B cell (primary cell): Measurements from ENCODE around the gene NOL6. TPM values are rescaled to one million over a fixed set of nuclear protein-coding genes. Genes with fewer than 3 reads are reported as not detected.

Experiments
- ATAC-seq: fragments of 200-7000 bp; cut with Tn5 transposase; one replicate; pipeline ENCODE4 v1.10.0; 2021; ENCODE audit warnings: low read depth, mild to moderate bottlenecking, moderate number of reproducible peaks, moderate library complexity
- CTCF ChIA-PET: fragments of 350-600 bp; sonication (Branson Sonifier 250); formaldehyde crosslinking; loops from one replicate; lab custom pipeline; 2021; ENCODE audit warnings: antibody characterized with exemption, inconsistent platforms; lab: Charles Lee
- POLR2A ChIA-PET: fragments of 350-600 bp; sonication (Branson Sonifier 250); formaldehyde crosslinking; loops from one replicate; lab custom pipeline; 2021; ENCODE audit warnings: antibody characterized with exemption; lab: Charles Lee
- DNase-seq: peaks from one replicate; pipeline ENCODE4 v3.0.0; 2013
- H2AFZ ChIP-seq: 2 replicates; pipeline ENCODE4 v1.6.1; 2012; ENCODE audit warnings: mild to moderate bottlenecking, low read depth, low read length; ENCODE audit not compliant: insufficient read depth, poor library complexity, severe bottlenecking
- H3K27ac ChIP-seq, 2 donors: 1 replicate in 1 of 2; 2 replicates in 1 of 2; pipeline ENCODE4 v1.5.1; 2012 to 2013; ENCODE audit warnings: low read length in 2 of 2, mild to moderate bottlenecking in 2 of 2, moderate library complexity in 1 of 2
- H3K27me3 ChIP-seq, 4 experiments: fragments of 200-600 bp in 1 of 4; sonication (generic) in 1 of 4; replicated peaks in 1 of 4; 1 replicate in 2 of 4; 2 replicates in 2 of 4; pipeline versions ENCODE4 v1.6.1 to v1.7.0; 2013 to 2016; ENCODE audit warnings: low read length in 3 of 4, mild to moderate bottlenecking in 2 of 4, mixed read lengths in 1 of 4, moderate library complexity in 1 of 4; ENCODE audit not compliant: insufficient read depth in 4 of 4, control insufficient read depth in 3 of 4; ENCODE audit errors: control extremely low read depth in 1 of 4
- H3K36me3 ChIP-seq, 2 experiments: replicated peaks in 1 of 2; 1 replicate in 1 of 2; 2 replicates in 1 of 2; pipeline versions ENCODE4 v1.6.1 to v1.7.1; 2013; ENCODE audit warnings: low read length in 1 of 2; ENCODE audit not compliant: insufficient read depth in 2 of 2, control insufficient read depth in 1 of 2; ENCODE audit errors: control extremely low read depth in 1 of 2, extremely low read depth in 1 of 2
- H3K4me1 ChIP-seq, 2 donors: fragments of 200-600 bp in 1 of 2; sonication (generic) in 1 of 2; 1 replicate in 1 of 2; 2 replicates in 1 of 2; pipeline versions ENCODE4 v1.5.1 to v1.6.1; 2013 to 2017; ENCODE audit warnings: low read length in 2 of 2; ENCODE audit not compliant: control insufficient read depth in 2 of 2, insufficient read depth in 2 of 2
- H3K4me2 ChIP-seq: replicated peaks from 2 replicates; pipeline ENCODE3; 2012; ENCODE audit warnings: mild to moderate bottlenecking, low read depth, low read length; ENCODE audit not compliant: poor library complexity, severe bottlenecking
- H3K4me3 ChIP-seq, 5 experiments: fragments of 200-600 bp in 1 of 5; sonication (generic) in 1 of 5; 1 replicate in 3 of 5; 2 replicates in 2 of 5; pipeline versions ENCODE4 v1.5.1 to v1.7.0; 2011 to 2016; ENCODE audit warnings: low read length in 4 of 5, mild to moderate bottlenecking in 4 of 5, low read depth in 2 of 5, control low read depth in 1 of 5, moderate library complexity in 1 of 5; ENCODE audit not compliant: insufficient read depth in 1 of 5; ENCODE audit errors: control extremely low read depth in 1 of 5, extremely low read depth in 1 of 5
- H3K79me2 ChIP-seq: fragments of 200-600 bp; sonication (generic); one replicate; pipeline ENCODE4 v1.6.0; 2016; ENCODE audit warnings: low read length; ENCODE audit not compliant: control insufficient read depth, insufficient read depth
- H3K9ac ChIP-seq: fragments of 200-600 bp; sonication (generic); 2 replicates; pipeline ENCODE4 v1.6.1; 2017; ENCODE audit warnings: mild to moderate bottlenecking, low read length, moderate library complexity
- H3K9me3 ChIP-seq, 3 donors: one replicate each; pipeline versions ENCODE4 v1.6.1 to v1.7.1; 2013; ENCODE audit warnings: low read length in 2 of 3; ENCODE audit not compliant: control insufficient read depth in 2 of 3, insufficient read depth in 1 of 3; ENCODE audit errors: control extremely low read depth in 1 of 3
- H4K20me1 ChIP-seq: 2 replicates; pipeline ENCODE4 v1.6.0; 2012; ENCODE audit warnings: mild to moderate bottlenecking, low read length; ENCODE audit not compliant: insufficient read depth, control insufficient read depth, poor library complexity, severe bottlenecking
- H3K27ac Mint-ChIP-seq: one replicate; pipeline ENCODE4 v1.8.0; 2021; ENCODE audit warnings: mixed read lengths
- H3K27me3 Mint-ChIP-seq: one replicate; pipeline ENCODE4 v1.8.0; 2021; ENCODE audit warnings: mixed read lengths
- H3K4me1 Mint-ChIP-seq: one replicate; pipeline ENCODE4 v1.8.0; 2021; ENCODE audit warnings: mixed read lengths
- H3K4me3 Mint-ChIP-seq: one replicate; pipeline ENCODE4 v1.8.0; 2021; ENCODE audit warnings: mixed read lengths
- H3K9me3 Mint-ChIP-seq: one replicate; pipeline ENCODE4 v1.8.0; 2022; ENCODE audit warnings: mixed read lengths; ENCODE audit not compliant: insufficient read depth
- CTCF ChIP-seq: fragments of 200-600 bp; IDR thresholded peaks from one replicate; pipeline ENCODE4 v1.8.0; 2022; ENCODE audit warnings: antibody characterized with exemption, mild to moderate bottlenecking
- EZH2 ChIP-seq: IDR thresholded peaks from 2 replicates; pipeline ENCODE4 v1.6.1; 2012; ENCODE audit warnings: borderline replicate concordance, low read depth, mild to moderate bottlenecking, moderate library complexity, low read length; ENCODE audit not compliant: insufficient read depth, poor library complexity, severe bottlenecking
- WGBS: methylation state at CpG from one replicate; pipeline ENCODE4 v1.1.5; 2013; ENCODE audit warnings: missing lambda C conversion rate; ENCODE audit not compliant: insufficient coverage; 5-methylcytosine and 5-hydroxymethylcytosine counted together
- intact Hi-C: fragments of 100-400 bp; cut with micrococcal nuclease; formaldehyde crosslinking; loops from one replicate; pipeline ENCODE4 v1.10.0; 2022
- polyA plus RNA-seq: library from polyadenylated mRNA; depleted of rRNA; stranded (reverse); fragments of >200 nt; gene quantifications from 2 replicates; pipeline ENCODE4 v1.2.3, GENCODE V29; 2012
- total RNA-seq, 2 donors: library from RNA; stranded (reverse); fragments of 120-200 nt in 1 of 2; gene quantifications; 1 replicate in 1 of 2; 2 replicates in 1 of 2; pipeline versions ENCODE4 v1.2.3 to v1.2.4, GENCODE V29; 2013 to 2022

Gene NOL6
- total and polyA plus RNA-seq, 2 donors (not counting 1 experiment from before 2014, with no cell fraction given) = 31.8 to 40.1 TPM

DNA sequence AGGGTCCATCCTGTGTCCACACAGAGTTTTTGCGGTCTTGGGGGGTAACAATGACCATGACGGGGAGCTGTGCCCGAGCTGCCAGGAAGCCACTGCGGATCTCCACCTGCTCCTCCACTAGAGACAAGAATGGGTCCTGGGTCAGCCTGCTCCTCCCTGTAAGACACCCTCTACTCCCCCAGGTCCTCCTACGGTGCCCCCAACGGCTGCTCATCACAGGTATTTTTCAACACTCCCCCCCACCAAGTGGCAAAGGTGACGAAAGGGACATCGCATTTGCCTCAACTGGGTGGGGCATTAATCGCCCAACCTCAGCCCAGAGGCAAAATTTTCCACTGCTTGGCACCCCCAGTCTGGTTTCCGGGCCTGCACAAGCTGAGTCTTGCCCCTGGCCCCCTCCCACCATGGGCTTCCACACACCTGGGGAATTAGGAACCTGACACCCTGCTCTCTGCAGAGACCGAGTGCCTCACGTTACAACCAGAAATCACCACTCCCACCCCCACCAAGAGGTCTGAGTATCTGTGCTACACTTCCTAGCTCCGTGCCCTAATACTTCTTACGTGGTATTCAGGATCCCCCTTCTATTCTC is 9.6 kb downstream of the NOL6 start:
- peaks cover 0 to 83% of the 10 kb centered on the region in 2 experiments for H3K36me3 ChIP-seq
- H3K4me1 Mint-ChIP-seq = no peaks in the 10 kb centered on the region
- H3K27me3 ChIP-seq = no peaks in the 10 kb centered on the region
- H3K4me1 ChIP-seq = no peaks in the 10 kb centered on the region
- TF ChIP-seq CTCF = no peak
- no peak for TF ChIP-seq EZH2
- no peak overlapping the region for H3K27ac Mint-ChIP-seq
- H3K9ac ChIP-seq = no peak overlapping the region
- no peak overlapping the region for H2AFZ ChIP-seq
- H3K4me3 ChIP-seq = no peak overlapping the region
- no peak overlapping the region for H3K4me2 ChIP-seq
- H3K79me2 ChIP-seq = no peaks in the 10 kb centered on the region
- H3K9me3 ChIP-seq = no peaks in the 10 kb centered on the region
- intact Hi-C loops = no loop called here
- no peak for DNase-seq
- H3K4me3 Mint-ChIP-seq = no peak overlapping the region
- ATAC-seq = no peak
- POLR2A ChIA-PET = no interaction called here
- H3K27me3 Mint-ChIP-seq = no peaks in the 10 kb centered on the region
- H3K9me3 Mint-ChIP-seq = no peaks in the 10 kb centered on the region
- H3K27ac ChIP-seq = no peak overlapping the region
- CTCF ChIA-PET = interaction anchor here (0.5 to 1.3 kb wide), 5 partner anchors 8 to 676 kb away, joined by 3 to 5 read pairs (median 3); partner anchors contain the start of gene NOL6
- H4K20me1 ChIP-seq = no peaks in the 10 kb centered on the region
- WGBS = 97% methylated on average over 13 of the region's 14 CpGs

- H3K27me3 ChIP-seq = no peaks in the 10 kb centered on the region
- no peak for DNase-seq
- peaks cover 7% of the 10 kb centered on the region for H3K4me1 Mint-ChIP-seq
- no peak overlapping the region for H3K27ac Mint-ChIP-seq
- no peak overlapping the region for H3K4me3 Mint-ChIP-seq
- H3K79me2 ChIP-seq = no peaks in the 10 kb centered on the region
- POLR2A ChIA-PET = no interaction called here
- no peaks in the 10 kb centered on the region for H3K9me3 ChIP-seq
- no peaks in the 10 kb centered on the region for H4K20me1 ChIP-seq
- 97% methylated on average over 15 of the region's 15 CpGs for WGBS
- H2AFZ ChIP-seq = no peak overlapping the region
- no peaks in the 10 kb centered on the region for H3K9me3 Mint-ChIP-seq
- CTCF ChIA-PET = interaction anchor here (1.7 kb wide), 1 partner anchor 9 kb away, joined by 6 read pairs; no protein-coding TSS in a partner anchor
- H3K4me1 ChIP-seq = peaks cover 0 to 5% of the 10 kb centered on the region in 2 donors
- TF ChIP-seq EZH2 (no peak), CTCF (no peak)
- no peak overlapping the region for H3K27ac ChIP-seq
- no peaks in the 10 kb centered on the region for H3K27me3 Mint-ChIP-seq
- ATAC-seq = no peak
- H3K9ac ChIP-seq = no peak overlapping the region
- H3K36me3 ChIP-seq = peaks cover 0 to 73% of the 10 kb centered on the region in 2 experiments
- no peak overlapping the region for H3K4me3 ChIP-seq
- intact Hi-C loops = no loop called here
- H3K4me2 ChIP-seq = no peak overlapping the region
These were observed 10.6 kb downstream of the NOL6 start for GRCh38 chr9:33463151-33463550.
